Pulmonary artery endothelial cell (primary cell): ENCODE data around the gene TCAIM. TPM values are rescaled to one million over a fixed set of nuclear protein-coding genes. Genes with fewer than 3 reads are reported as not detected.
"Not testable (repeated sequence)": the region's sequence is repeated elsewhere in the genome, so short reads cannot be mapped to it uniquely, and the experiment has no call there.

Source experiments
- DNase-seq: peaks from one replicate; pipeline ENCODE4 v3.0.0-alpha.2; 2011; ENCODE audit warnings: low read depth, low spot score
- total RNA-seq: library from RNA; depleted of rRNA; stranded (reverse); fragments of >200 nt; gene quantifications from 2 replicates; pipeline ENCODE4 v1.2.3, GENCODE V29; 2014

TCAIM gene
- total RNA-seq, 1 donor from 2014 or later = 23.1 TPM

DNA sequence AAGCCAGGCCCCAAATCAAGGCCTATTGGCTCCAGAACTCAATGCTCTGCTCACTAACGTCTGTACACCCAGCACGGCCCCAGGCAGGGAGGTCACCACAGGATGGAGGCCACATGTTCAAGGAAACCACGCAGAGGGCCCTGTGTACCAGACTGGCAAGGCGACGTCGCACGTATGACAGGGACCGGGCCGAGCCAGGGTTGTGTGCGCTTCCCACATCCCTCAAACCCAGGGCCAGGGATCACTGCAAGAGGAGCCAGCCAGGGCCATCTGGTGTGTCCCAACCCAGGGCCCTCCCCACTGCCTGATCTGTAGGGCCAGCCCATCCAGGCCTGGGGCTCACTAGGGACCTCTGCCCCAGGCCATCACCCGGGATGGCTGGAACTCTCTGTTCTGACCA lies 76.9 kb downstream of the TCAIM start:
- no peak for DNase-seq

DNA sequence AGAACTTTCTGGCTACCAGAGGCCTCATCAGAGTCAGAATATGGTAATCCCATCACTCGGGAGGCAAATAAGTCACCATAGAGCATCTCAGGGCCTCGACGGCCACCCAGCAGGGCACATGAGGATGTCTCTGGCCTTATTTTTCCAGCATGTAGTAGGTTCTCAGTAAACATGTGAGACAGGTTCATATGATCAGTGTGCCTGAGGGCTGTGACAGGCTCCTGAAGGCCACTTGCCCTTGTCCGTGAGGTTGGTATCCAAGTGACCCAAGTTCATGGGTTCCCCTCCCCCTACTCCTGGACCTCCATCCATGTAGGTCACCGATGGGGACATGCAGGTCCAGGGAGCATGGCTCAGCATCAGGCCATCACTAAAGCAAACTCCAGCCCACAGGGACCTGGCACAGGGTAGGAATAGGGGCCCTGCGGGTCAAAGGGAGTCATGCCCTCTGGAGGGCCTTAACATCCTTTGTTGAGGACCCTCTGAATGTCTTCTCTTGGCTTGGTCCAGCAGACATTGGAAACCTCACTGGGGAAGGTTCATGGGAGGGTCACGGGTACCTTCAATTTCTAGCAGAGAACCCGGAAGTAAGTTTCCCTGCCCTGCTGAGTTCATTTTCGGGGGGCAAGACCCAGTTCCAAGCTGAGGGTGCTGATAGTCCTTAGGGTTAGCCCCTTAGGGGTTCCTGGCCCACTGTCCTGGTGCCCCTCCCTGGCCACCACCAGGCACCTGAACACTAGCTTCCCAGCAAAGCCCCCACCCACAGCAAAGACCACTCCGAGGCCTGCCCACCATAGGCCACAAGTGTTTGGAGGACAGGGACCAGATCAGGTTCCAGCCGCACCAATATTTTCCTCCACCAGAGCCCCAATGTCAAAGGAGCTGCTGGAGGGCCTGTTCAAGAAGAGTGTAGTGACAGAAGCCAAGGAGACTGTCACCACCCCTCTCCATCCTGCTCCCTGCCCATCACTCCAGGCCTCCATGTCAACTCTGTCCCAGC lies 77.8 kb downstream of the TCAIM start:
- no peak for DNase-seq

DNA sequence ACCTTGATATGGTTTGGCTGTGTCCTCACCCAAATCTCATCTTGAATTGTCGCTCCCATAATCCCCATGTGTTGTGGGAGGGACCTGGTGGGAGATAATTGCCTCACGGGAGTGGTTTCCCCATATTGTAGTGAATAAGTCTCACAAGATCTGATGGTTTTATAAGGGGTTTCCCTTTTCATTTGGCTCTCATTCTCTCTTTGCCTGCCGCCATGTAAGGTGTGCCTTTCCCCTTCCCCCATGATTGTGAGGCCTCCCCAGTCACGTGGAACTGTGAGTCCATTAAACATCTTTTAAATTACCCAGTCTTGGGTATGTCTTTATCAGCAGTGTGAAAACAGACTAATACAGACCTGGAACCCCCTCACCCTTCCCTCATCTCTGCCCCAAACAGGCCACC lies 79.6 kb downstream of the TCAIM start:
- DNase-seq = not testable (repeated sequence)

DNA sequence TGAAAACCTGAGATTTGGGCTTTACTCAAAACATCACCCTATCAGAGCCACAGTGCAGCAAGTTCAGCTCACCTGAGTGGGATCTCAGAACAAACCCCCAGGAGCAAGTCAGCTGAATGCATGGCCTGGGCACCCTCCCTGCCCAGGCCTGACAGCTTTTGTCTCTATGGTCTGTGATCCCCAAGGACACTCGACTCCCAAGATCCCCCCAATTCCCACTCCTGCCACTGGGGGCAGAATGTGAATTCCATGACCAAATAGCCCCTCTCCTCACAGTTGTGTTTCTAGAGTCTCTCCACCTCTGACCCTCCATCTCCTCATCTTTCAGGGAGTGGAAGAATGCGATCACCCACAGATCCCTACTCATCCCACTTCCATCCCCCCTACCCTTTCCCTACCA lies 80.0 kb downstream of the TCAIM start:
- DNase-seq = no peak

DNA sequence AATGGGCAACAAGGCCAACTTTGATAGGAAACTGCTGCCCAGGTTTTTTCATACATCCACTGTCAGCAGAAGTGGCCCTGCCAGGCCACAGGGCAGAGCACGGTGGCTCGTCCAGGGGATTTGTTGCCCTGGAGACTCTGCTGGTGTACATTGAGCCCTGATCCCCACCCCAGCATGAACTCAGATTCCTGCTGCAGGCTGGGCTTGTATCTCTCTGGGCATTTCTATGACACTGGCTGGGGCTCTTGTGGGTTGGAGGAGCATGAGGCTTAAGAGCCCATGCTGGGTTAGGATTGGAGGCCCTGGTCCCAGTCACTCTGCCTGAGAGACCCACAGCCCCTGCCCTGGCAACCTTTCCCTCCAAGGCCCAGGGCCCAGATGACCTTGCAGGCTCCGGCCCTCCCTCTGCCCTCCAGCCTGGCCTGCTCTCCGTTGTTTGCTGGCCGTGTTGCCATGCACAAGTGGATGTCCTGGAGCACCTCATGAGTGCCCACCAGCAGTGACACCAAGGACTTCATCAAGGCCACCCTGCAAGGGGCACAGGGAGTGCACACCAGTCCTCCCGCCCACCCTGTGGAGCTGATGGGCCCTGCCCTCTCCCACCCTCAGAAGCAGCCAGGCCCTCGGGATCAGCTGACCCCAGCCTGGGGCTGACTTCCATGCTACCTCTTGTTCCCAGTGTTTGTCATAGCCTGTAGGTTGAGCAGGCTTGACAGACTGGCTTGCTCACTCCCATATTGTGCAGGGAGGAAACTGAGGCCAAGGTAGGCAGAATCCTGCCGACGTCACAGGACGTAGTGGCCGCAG lies 80.8 kb downstream of the TCAIM start:
- DNase-seq = no peak

DNA sequence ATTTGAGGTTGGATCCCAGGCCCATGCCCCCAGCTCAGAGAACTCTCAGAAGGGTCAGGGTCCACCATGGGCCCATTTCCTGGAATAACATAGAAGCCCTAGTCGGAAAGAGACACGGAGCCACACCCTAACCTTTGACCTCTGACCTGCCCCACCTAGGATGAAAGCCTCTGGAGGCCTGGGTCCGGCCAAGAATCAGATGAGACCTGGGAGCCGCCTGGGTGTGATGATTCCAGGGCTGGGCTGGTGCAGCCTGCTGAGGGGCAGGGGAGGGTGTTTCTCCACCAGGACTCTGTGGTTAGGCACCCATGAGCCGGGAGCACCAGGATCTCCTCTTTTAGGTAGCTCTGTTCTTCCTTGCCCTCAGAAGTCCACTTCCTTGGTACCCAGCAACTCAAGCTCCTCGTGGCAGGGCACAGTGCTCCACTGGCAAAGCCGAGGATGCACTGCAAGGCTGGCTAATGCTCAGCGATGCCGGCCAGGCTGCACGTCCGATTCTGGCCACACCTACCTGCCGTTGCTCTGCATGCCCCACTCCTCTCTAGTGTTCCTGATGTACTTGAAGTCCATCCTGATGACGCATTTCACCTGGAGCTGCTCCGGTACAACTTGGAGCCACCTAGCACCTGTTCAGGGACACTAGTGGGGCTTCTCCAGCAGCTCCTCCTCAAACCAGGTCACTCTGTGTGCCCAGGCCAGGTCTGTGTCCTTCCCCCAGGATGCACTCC lies 81.5 kb downstream of the TCAIM start:
- no peak for DNase-seq

DNA sequence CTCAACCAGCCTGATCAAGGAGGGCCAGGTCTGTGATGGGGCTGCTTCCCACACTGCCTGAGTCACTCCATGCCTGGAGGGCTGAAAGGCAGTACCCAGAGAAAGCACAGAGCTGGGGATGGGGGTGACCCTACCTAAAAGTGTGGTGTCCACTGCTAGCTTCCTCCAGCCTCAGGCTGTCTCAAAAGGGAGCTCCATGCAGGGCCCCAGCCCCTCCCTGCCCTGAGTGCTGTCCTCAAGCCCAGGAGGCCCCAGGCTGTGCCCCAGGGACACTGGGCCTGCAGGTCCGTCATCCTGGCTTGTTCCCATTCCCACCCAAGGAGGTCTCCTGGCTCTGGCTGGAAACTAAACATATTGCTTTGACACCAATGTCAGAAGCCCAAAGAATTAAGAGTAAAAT lies 82.1 kb downstream of the TCAIM start:
- DNase-seq = no peak

DNA sequence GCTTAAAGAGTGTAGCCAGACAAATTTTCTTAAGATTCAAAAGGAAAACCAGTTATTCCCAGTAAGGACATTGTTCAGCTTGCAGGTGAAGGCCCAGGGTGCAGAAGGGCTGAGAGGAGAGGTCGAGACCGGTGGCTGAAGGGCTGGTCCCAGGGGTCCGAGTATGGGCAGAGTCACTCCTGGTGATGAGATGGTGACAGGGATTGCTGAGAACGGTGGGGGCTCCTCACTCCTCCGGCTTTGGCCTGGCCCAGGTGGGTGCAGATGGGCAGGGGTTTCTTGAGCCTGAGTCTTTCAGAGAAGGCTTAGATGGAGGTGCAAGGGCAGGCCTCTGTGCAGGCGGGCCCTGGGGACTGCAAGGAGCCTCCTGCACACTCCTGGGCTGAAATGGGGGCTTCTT lies 82.7 kb downstream of the TCAIM start:
- no peak for DNase-seq

DNA sequence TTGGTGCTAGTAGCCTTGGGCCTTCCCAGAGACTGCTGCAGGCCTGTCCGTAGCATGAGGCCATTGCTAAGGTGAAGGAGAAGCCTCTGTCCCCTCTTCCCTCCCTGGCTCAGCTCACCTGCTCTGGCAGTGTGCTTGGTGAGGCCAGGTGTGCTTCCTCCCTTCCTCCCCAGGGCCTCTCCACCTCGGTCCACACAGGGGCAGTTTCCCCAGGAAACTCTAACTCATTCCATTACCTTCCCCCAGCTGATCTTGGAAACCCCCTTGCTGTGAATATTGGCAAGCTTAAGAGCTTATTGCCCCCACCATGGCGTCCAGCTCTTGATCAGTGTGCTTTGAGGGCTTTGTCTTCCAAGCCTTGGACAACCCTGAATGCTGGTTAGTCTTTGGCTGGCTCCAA lies 86.2 kb downstream of the TCAIM start:
- DNase-seq = no peak

DNA sequence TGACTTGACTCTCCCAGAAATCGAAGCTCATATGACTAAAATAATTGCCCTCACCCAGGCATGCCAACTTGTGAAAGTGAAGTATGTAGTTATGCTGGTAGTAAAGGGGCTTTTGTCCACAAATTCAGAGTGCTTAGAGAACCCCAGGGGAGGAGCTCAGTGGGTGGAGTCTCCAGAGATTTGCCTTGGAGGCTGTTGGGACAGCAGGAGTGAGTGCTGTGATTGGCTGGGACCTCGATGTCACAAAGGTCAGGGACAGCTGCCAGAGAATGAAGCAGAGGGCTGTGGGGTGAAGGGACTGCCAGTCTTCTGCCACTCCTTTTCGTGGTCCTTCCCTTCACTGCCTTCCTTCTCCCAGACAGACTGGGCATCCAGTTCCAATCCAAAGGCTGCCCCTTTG lies 89.1 kb downstream of the TCAIM start:
- DNase-seq = no peak

DNA sequence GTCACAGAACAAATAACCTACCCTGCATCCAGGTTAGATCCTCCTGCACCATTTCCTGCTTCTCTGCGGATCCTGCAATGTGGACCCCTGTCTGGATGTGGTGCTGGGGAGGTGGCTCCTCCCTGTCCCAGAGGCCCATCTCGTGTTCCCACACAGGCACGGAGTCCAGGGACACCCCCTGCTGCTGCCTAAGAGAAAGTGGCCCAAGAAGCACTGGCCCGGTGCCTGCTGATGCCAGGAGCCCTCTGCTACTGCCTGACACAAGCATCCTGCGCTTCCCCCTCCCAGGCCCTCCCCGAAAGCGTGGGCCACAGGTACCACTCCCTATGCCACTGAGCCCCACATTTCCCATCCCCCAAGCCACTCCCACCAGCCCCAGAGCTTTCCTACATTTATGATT lies 90.3 kb downstream of the TCAIM start:
- no peak for DNase-seq

DNA sequence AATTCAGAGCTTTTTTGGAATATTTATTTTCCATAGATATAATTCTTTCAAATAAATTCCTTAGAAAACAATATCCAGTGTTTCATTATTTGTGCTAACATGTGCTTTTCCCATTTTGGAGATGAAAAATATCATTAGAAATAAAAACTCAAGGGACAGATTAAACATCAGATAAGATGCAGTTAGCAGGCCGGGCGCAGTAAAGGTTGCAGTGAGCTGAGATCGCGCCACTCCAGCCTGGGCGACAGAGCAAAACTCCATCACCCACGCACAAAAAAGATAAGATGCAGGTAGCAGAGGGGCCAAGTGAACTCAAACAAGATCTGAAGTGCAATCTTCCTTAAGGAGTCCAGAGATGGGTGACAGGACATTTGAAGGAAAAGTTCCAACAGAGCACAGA lies 90.9 kb downstream of the TCAIM start:
- no peak for DNase-seq

DNA sequence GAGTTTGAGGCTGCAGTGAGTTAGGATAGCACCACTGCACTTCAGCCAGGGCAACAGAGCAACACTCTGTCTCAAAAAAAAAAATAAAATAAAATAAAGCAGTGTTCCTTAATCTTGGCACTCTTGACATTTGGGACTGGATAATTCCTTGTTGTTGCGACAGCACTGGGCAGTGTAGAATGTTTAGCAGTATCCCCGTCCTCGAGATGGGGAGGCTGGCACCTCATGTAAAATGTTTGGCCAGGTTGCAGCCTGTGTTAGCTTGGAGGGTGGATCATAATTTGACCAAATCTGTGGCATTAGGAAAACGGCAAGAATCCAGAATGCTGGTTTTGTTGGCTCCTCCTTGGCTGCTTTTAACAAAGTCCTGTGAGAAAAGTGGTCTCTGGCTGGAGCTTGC lies 91.9 kb downstream of the TCAIM start:
- DNase-seq = no peak

DNA sequence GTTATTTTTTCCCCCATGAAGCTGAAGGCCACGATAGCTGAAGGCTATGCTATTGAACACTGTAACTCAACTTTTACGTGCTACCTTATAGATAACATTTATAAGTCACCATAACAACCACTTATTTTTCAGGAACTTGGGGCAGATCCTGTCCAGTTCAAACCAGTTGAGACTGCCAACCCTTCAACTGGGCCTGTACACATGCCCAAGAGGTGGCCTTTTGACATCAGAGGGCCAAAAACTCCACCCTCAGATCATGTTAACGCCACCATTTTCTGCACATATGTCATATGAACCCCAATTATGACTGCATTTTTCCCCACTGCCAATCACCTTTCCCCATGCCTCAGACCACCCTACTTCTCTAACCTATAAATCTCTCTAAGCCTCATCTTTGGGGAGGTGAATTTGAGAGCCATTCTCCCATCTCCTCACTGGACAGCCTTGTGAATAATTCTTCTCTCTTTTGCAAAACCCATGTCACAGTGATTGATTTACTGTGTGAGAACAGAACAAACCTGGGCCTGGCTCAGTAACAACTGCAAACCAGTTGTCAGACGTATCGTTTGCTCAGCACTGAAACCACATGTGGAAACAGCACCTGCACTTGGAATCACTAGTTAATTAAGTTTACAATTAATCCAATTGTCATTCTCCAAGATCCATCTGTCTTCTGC lies 96.4 kb downstream of the TCAIM start:
- no peak for DNase-seq

DNA sequence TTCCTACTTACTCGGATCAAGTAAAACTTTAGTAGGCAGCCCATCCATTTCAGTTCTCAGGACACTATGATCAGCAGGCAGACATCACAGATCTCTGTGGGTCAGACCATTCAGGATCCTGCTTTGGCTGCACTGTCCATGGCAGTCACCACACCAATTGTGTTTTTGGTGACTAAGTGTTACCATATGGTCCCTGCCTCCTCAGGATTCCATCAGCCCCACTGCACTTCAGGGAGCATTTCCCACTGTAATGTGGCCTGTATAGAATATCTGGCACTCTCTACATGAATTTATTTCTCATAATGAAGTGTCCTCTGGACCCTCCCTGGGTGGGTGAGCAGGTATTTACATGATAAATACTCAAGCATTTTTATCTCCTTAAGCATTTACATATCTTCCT lies 97.6 kb downstream of the TCAIM start:
- no peak for DNase-seq

DNA sequence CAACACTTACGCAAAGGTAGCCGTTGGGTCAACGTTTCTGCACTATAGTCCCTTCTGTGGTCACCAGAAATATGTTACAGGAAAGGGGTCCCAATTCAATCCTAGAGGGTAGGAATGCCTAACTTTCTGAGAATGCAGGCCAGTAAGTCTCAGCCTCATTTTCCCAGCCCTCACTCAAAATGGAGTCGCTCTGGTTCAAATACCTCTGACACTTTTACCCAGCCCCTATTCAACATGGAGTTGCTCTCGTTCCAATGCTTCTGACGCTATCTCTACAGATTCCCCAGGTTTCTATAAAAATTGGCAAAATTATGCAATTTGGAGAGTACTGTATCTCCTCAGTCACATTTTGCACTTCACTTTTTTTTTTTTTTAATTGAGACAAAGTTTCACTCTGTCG lies 99.2 kb downstream of the TCAIM start:
- no peak for DNase-seq

DNA sequence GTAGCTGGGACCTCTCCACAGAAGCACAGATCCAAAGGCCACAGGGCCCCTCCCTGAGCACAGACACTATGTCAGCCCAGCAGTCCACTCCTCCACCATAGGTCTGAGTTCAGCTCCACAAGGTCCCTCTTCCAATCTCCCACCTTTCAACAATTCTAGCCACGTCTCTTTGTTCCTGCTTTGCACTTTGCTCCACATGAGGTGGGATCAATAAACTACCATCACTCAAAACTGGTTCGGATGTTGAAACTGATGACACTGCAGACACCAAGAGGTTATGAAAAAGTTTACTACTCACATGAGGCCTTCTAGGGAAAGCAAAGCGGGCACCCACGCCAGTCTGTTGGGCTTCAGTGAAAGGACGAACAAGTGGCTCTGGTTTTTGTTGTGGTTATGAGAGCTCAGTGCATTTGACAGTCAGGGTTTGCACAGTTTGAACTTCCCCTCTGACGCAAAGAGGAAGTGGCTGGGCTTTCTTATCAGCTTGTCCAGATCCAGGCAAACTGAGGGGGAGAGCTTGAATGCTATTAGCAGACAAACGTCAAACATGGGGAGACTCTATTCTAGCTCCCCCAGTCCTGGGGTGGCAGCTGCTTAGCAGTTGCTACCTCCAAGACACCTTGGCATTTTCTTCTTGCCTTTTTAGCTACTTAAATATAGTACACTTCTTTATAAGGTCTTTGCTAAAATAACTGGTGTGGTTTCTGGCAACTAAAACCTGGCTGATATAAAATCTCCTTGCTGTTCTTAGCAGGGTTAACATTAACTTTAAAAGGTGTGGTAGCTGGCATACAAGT lies 101.1 kb downstream of the TCAIM start:
- peak; percentile 90 for DNase-seq

DNA sequence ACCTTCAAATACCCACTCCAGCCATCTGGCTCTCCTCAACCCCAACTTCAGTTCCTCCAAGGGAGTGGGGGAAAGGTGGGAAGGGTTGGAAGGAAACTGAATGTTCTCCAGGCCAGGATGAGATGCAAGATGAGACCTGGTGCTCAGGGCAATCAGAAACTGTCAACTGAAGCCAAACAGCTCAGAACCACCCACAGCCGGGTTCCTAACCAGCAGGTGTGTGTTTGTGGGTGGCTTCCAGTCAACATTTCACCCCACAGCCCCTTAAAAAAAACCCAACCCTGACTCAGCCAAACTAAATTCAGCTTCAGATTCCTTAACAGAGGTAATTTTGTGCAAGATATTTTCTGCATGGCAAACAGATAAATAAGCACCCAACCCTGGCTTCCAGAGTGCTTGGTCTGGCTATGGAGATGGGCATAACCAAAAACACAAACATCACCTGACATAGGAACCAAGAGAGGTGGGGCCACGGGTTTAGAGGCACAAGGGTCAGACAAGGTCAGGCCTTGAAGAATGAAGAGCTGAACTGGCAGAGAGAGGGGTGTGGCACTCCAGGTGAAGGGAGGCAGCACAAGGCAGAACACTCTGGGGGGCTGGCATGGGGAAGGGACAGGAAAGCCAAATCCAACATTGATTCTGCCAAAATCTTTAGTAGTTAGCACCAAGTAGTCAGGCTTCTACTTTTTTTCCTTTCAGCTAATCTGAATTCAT lies 104.2 kb downstream of the TCAIM start:
- no peak for DNase-seq

DNA sequence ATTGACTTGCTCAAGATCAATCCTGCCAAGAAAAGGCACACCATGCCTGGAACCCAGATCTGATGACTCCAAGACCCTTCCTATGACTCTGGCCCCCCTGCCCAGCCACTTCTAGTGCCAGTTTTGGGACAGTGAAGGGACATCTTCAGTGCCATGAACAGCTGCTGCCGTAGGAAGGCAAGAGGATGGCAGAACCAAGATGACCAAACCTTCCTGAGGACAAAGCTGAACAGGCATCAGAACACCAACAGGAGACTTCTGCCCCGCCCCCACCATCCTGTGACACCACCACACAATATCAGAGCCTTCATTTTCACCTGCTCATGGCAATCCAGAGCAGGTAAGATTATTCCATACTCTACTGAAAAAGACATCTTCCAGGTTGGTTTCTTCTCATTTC lies 105.9 kb downstream of the TCAIM start:
- DNase-seq = no peak
